Uterus (tissue), 2 donors: ENCODE data around the gene TDRKH.

Experiments
- POLR2A ChIP-seq, 2 donors: fragments of 450-650 bp; IDR thresholded peaks; one replicate each; pipeline ENCODE4 v1.6.1; 2016; ENCODE audit warnings: antibody characterized with exemption in 2 of 2, mild to moderate bottlenecking in 1 of 2, moderate library complexity in 1 of 2
- TF ChIP-seq, protein P1 (sequence below), 4 experiments: fragments of 200-600 bp in 2 of 4; fragments of 450-650 bp in 2 of 4; sonication (generic) in 2 of 4; IDR thresholded peaks; one replicate each; pipeline ENCODE4 v1.5.1; 2016 to 2019; ENCODE audit warnings: antibody characterized with exemption in 4 of 4, mild to moderate bottlenecking in 2 of 4, moderate library complexity in 1 of 4

GRCh38 chr1:151809985-151810556 is 19.8 kb upstream of the TDRKH start:
- TF ChIP-seq, protein P1, sequence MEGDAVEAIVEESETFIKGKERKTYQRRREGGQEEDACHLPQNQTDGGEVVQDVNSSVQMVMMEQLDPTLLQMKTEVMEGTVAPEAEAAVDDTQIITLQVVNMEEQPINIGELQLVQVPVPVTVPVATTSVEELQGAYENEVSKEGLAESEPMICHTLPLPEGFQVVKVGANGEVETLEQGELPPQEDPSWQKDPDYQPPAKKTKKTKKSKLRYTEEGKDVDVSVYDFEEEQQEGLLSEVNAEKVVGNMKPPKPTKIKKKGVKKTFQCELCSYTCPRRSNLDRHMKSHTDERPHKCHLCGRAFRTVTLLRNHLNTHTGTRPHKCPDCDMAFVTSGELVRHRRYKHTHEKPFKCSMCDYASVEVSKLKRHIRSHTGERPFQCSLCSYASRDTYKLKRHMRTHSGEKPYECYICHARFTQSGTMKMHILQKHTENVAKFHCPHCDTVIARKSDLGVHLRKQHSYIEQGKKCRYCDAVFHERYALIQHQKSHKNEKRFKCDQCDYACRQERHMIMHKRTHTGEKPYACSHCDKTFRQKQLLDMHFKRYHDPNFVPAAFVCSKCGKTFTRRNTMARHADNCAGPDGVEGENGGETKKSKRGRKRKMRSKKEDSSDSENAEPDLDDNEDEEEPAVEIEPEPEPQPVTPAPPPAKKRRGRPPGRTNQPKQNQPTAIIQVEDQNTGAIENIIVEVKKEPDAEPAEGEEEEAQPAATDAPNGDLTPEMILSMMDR (IDR thresholded peaks at IDR 0.05) = no peak
- TF ChIP-seq POLR2A (IDR thresholded peaks at IDR 0.05) = no peak
